ENCODE measurements around the gene ASAP3. TPM values are rescaled to one million over a fixed set of nuclear protein-coding genes. Genes with fewer than 3 reads are reported as not detected.

The ASAP3 gene
- total and polyA plus RNA-seq, 8 donors = 24.9 to 228 (median 30.5) TPM

DNA sequence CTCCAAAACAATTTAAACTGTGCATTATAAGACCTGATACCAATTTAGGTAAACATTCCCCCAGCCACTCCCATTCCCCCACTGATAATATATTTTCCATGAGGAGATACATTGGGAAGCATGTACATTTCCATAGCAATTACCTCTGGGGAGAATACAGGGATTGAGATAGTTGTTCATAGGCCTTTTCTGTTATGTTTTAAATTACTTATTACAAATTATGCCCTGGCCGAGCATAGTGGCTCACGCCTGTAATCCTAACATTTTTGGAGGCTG, 4.4 kb downstream of the ASAP3 start:
- peaks cover 27 to 76% (median 63%) of the 10 kb centered on the region in 4 donors for H3K4me1 ChIP-seq
- H3K36me3 ChIP-seq = no peaks in the 10 kb centered on the region
- 55 to 72% (median 58%) methylated on average over 2 of the region's 2 CpGs for WGBS, 5 donors
- TF ChIP-seq, protein P1, sequence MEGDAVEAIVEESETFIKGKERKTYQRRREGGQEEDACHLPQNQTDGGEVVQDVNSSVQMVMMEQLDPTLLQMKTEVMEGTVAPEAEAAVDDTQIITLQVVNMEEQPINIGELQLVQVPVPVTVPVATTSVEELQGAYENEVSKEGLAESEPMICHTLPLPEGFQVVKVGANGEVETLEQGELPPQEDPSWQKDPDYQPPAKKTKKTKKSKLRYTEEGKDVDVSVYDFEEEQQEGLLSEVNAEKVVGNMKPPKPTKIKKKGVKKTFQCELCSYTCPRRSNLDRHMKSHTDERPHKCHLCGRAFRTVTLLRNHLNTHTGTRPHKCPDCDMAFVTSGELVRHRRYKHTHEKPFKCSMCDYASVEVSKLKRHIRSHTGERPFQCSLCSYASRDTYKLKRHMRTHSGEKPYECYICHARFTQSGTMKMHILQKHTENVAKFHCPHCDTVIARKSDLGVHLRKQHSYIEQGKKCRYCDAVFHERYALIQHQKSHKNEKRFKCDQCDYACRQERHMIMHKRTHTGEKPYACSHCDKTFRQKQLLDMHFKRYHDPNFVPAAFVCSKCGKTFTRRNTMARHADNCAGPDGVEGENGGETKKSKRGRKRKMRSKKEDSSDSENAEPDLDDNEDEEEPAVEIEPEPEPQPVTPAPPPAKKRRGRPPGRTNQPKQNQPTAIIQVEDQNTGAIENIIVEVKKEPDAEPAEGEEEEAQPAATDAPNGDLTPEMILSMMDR (IDR thresholded peaks at IDR 0.05) = no peak
- no peak for TF ChIP-seq POLR2AphosphoS5 (IDR thresholded peaks at IDR 0.05)
- no peak for TF ChIP-seq POLR2A (IDR thresholded peaks at IDR 0.05)
- TF ChIP-seq EP300 (IDR thresholded peaks at IDR 0.05) = no peak
- peak overlapping the region; percentile 31 to 78 (median 55) for H3K27ac ChIP-seq
- peaks cover 0 to 18% (median 0%) of the 10 kb centered on the region in 3 donors for H3K27me3 ChIP-seq
- DNase-seq = no peak
- no peaks in the 10 kb centered on the region for H3K9me3 ChIP-seq
- no peak overlapping the region for H3K4me3 ChIP-seq
- intact Hi-C loops (cut with DNase I; ENCODE audit: low total_unique reads) = no loop called here

DNA sequence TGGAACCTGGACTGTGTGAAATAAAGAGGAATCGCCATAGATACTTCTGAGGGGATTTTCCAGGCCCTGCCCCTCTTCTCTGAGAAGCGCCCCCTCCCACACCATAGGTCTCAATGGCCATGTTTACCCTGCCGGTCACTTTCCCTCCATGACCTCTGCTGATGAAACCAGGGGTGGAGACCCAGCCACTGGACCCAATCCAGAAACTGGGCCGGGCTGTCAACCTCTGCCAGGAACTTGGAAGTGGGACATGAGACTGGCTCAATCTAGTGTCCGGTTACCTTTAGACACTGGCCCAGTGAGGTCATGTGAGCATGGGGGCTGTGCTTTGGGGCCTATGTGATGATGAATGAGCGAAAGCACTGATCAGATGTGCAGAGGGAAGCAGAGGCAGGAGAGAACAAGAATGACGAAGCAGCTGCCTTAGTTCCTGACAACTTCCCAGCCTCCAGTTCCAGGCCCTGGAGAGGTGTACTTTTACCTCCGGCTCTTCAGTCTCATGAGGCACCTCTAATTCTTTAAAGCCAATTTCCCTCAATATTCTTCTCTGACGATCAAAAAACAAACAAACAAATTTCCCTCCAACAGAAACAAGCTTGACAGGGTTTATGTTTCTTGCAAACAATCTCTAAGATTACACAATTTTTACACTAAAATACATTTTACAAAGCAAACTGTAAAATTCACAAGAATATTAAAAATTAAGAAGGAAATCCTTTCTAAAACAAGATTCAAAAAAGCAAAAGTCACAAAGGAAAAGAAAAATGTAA, 4.9 kb downstream of the ASAP3 start:
- H3K4me3 ChIP-seq = no peak overlapping the region
- WGBS, 5 donors = 22 to 36% (median 23%) methylated on average over 9 of the region's 9 CpGs
- no peaks in the 10 kb centered on the region for H3K36me3 ChIP-seq
- peaks cover 0 to 17% (median 0%) of the 10 kb centered on the region in 3 donors for H3K27me3 ChIP-seq
- peak; percentile 72 to 86 for DNase-seq
- peak overlapping the region; percentile 31 to 78 (median 55) for H3K27ac ChIP-seq
- H3K4me1 ChIP-seq = peaks cover 27 to 77% (median 62%) of the 10 kb centered on the region in 4 donors
- H3K9me3 ChIP-seq = no peaks in the 10 kb centered on the region
- no peak for TF ChIP-seq POLR2A (IDR thresholded peaks at IDR 0.05)
- TF ChIP-seq, protein P1 (IDR thresholded peaks at IDR 0.05) = no peak
- TF ChIP-seq POLR2AphosphoS5 (IDR thresholded peaks at IDR 0.05) = peak; percentile 5 to 74 (median 55)
- intact Hi-C loops (cut with DNase I; ENCODE audit: low total_unique reads) = no loop called here

GRCh38 chr1:23477359-23478144, 6.4 kb downstream of the ASAP3 start:
- H3K9me3 ChIP-seq = no peaks in the 10 kb centered on the region
- H3K27me3 ChIP-seq = peaks cover 0 to 2% (median 0%) of the 10 kb centered on the region in 3 donors
- peaks cover 21 to 73% (median 55%) of the 10 kb centered on the region in 4 donors for H3K4me1 ChIP-seq
- TF ChIP-seq, protein P1 (IDR thresholded peaks at IDR 0.05) = no peak
- TF ChIP-seq POLR2AphosphoS5 (IDR thresholded peaks at IDR 0.05) (no peak), POLR2A (IDR thresholded peaks at IDR 0.05) (no peak)
- peak overlapping the region in 2 of 5 donors; percentile 4 to 67 for H3K27ac ChIP-seq
- no peak overlapping the region for H3K4me3 ChIP-seq
- intact Hi-C loops (cut with DNase I; ENCODE audit: low total_unique reads) = no loop called here
- 80 to 86% (median 82%) methylated on average over 10 of the region's 10 CpGs for WGBS, 5 donors
- DNase-seq = no peak
- no peaks in the 10 kb centered on the region for H3K36me3 ChIP-seq

DNA sequence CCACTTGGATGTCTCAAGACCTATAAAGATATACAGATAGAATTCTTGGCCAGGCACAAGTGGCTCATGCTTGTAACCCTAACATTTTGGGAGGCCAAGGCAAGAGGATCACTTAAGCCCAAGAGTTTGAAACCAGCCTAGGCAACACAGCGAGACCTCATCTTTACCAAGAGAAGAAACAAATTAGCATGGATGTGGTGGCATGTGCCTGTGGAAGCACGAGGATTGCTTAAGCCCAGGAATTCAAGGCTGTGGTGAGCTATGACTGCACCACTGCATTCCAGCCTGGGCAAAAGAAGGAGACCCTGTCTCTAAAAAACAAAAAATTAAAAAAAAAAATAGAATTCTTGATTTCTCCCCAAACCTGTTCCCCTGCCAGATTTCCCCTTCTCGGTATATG, 8.3 kb downstream of the ASAP3 start:
- TF ChIP-seq, protein P1 (IDR thresholded peaks at IDR 0.05) = no peak
- no peak for TF ChIP-seq POLR2A (IDR thresholded peaks at IDR 0.05)
- TF ChIP-seq POLR2AphosphoS5 (IDR thresholded peaks at IDR 0.05) = no peak
- no peak for TF ChIP-seq EP300 (IDR thresholded peaks at IDR 0.05)

More for the DNA sequence above, 8.3 kb downstream of the ASAP3 start:
- intact Hi-C loops (cut with DNase I; ENCODE audit: low total_unique reads) = no loop called here
- WGBS, 5 donors = 81 to 94% (median 88%) methylated on average over 3 of the region's 3 CpGs
- Histone ChIP-seq H3K36me3 (no peaks in the 10 kb centered on the region), H3K4me1 (peaks cover 21 to 68% (median 46%) of the 10 kb centered on the region in 4 donors), H3K27me3 (no peaks in the 10 kb centered on the region), H3K4me3 (no peak overlapping the region), H3K27ac (no peak overlapping the region), H3K9me3 (no peaks in the 10 kb centered on the region)
- DNase-seq = no peak
